Esophagus squamous epithelium (tissue), 5 donors: Measurements from ENCODE around the gene ADGRG3. TPM values are rescaled to one million over a fixed set of nuclear protein-coding genes. Genes with fewer than 3 reads are reported as not detected.

ENCODE experiments used
- DNase-seq: peaks from one replicate; lab custom pipeline; 2025; lab: John Stamatoyannopoulos, UW
- H3K27ac ChIP-seq, 4 donors: fragments of 200-600 bp; sonication (generic); one replicate each; pipeline ENCODE4 v1.5.1; 2016 to 2019; ENCODE audit warnings: mild to moderate bottlenecking in 1 of 4
- H3K27me3 ChIP-seq, 4 donors: fragments of 200-600 bp; sonication (generic); 1 replicate in 3 of 4; 2 replicates in 1 of 4; pipeline versions ENCODE4 v1.5.1 to v1.6.0; 2017 to 2021; ENCODE audit warnings: antibody characterized with exemption in 1 of 4
- H3K36me3 ChIP-seq, 3 donors: fragments of 200-600 bp; sonication (generic); one replicate each; pipeline ENCODE4 v1.5.1; 2016 to 2019
- H3K4me1 ChIP-seq, 3 donors: fragments of 200-600 bp; sonication (generic); one replicate each; pipeline ENCODE4 v1.5.1; 2017 to 2019
- H3K4me3 ChIP-seq, 4 donors: fragments of 200-600 bp; sonication (generic); 1 replicate in 3 of 4; 2 replicates in 1 of 4; pipeline ENCODE4 v1.5.1; 2016 to 2019; ENCODE audit warnings: mild to moderate bottlenecking in 2 of 4, moderate library complexity in 1 of 4
- H3K9me3 ChIP-seq, 3 donors: fragments of 200-600 bp; sonication (generic); one replicate each; pipeline ENCODE4 v1.5.1; 2016 to 2019
- POLR2A ChIP-seq, 4 donors: fragments of 450-650 bp; IDR thresholded peaks; one replicate each; pipeline ENCODE4 v1.6.1; 2017; ENCODE audit warnings: antibody characterized with exemption in 4 of 4, mild to moderate bottlenecking in 4 of 4, moderate library complexity in 3 of 4
- WGBS, 2 donors: methylation state at CpG; one replicate each; pipeline ENCODE4 v1.1.5; 2018; 5-methylcytosine and 5-hydroxymethylcytosine counted together
- intact Hi-C: fragments of 100-400 bp; cut with DNase I; formaldehyde crosslinking; loops from one replicate; pipeline ENCODE4 v1.15.0; 2022
- total RNA-seq, 4 donors: library from RNA; depleted of rRNA; stranded (reverse); fragments of >200 nt; gene quantifications; one replicate each; pipeline ENCODE4 v1.1.0, GENCODE V29; 2016
- TF ChIP-seq, protein P1 (sequence below), 6 experiments: fragments of 450-650 bp in 4 of 6; fragments of 200-600 bp in 2 of 6; sonication (generic) in 2 of 6; IDR thresholded peaks; one replicate each; pipeline ENCODE4 v1.5.1; 2016 to 2019; ENCODE audit warnings: antibody characterized with exemption in 6 of 6, mild to moderate bottlenecking in 4 of 6, moderate library complexity in 4 of 6
- donor health status: DM: yes; HTN: yes; CAD: no.

The ADGRG3 gene
- total RNA-seq, 4 donors from 2014 or later = 1.5 to 3.9 (median 2.1) TPM; not detected in 1

DNA sequence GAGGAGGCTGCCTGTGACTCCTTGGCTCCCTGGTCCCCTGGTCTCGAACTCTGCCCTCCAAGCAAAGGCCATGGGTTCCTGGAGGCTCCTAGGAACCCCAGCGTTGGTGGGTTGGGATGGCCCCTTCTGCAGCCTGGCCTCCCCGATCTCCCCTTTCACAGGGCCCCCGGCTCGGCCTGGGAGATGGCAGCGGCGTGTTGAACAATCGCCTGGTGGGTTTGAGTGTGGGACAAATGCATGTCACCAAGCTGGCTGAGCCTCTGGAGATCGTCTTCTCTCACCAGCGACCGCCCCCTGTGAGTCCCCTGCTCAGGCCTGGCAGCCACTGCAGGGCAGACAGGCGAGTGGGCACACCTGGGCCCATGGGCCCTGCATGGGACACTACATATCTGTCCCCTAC lies 10.9 kb downstream of the ADGRG3 start:
- Histone ChIP-seq H3K4me3 (no peak overlapping the region), H3K4me1 (peaks cover 0 to 21% (median 7%) of the 10 kb centered on the region in 3 donors), H3K27ac (no peak overlapping the region), H3K27me3 (peaks cover 0 to 4% (median 0%) of the 10 kb centered on the region in 4 donors), H3K9me3 (no peaks in the 10 kb centered on the region), H3K36me3 (no peaks in the 10 kb centered on the region)
- no peak for DNase-seq
- TF ChIP-seq, protein P1, sequence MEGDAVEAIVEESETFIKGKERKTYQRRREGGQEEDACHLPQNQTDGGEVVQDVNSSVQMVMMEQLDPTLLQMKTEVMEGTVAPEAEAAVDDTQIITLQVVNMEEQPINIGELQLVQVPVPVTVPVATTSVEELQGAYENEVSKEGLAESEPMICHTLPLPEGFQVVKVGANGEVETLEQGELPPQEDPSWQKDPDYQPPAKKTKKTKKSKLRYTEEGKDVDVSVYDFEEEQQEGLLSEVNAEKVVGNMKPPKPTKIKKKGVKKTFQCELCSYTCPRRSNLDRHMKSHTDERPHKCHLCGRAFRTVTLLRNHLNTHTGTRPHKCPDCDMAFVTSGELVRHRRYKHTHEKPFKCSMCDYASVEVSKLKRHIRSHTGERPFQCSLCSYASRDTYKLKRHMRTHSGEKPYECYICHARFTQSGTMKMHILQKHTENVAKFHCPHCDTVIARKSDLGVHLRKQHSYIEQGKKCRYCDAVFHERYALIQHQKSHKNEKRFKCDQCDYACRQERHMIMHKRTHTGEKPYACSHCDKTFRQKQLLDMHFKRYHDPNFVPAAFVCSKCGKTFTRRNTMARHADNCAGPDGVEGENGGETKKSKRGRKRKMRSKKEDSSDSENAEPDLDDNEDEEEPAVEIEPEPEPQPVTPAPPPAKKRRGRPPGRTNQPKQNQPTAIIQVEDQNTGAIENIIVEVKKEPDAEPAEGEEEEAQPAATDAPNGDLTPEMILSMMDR (IDR thresholded peaks at IDR 0.05) = no peak
- no peak for TF ChIP-seq POLR2A (IDR thresholded peaks at IDR 0.05)
- intact Hi-C loops = no loop called here
- WGBS, 2 donors = 88% methylated on average over 4 of the region's 12 CpGs; no CpG with 5 or more reads in 1 of the 2 donors

DNA sequence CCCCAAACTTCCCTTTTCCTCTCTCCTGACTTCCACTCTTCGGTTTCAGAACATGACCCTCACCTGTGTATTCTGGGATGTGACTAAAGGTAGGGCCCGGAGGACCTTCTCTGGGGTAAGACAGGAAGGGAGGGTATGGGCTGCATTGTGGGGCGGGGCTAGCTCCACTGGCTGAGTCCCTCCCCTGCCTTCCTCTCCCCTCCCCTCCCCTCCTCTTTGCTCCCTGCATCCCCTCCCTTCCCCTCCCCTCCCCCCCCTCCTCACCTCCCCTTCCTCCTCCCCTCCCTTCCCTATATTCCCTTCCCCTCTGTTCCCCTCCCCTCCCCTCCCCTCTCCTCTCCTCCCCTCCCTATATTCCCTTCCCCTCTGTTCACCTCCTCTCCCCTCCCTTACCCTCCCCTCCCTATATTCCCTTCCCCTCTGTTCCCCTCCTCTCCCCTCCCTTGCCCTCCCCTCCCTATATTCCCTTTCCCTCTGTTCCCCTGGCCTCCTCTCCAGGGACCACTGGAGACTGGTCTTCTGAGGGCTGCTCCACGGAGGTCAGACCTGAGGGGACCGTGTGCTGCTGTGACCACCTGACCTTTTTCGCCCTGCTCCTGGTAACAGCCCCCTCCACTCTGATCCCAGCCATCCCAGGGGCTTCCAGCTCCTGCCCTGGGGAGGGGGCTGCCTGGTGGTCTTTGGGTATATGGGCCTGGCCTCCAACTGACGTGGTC lies 11.8 kb downstream of the ADGRG3 start:
- 69 to 73% methylated on average over 3 to 4 of the region's 7 CpGs for WGBS, 2 donors
- intact Hi-C loops = no loop called here

DNA sequence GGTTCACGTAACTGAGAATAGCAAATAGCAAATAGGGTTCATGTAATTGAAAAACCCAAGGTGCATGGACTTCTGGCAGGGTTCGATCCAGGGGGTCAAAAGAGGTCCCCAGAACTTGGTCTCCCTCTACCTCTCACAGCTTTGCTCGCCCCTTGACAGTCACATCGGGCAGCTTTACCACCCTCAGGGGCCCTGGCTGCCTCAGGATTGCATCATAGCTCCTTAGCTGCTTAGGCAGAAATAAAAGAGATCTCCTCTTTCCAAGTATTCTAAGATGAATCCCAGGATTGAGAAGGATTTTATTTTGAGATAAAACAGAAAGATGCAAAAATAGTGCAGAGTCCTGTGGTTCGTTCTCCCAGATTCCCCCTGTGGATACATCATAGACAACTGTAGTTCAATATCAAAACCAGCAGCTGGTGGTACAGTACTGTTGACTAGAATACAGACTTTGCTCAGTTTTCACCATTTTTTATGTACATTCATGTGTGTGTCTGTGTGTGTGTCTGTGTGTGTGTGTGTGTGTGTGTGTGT lies 12.8 kb downstream of the ADGRG3 start:
- WGBS, 2 donors = 61 to 67% methylated on average over 5 of the region's 5 CpGs
- no peaks in the 10 kb centered on the region for H3K9me3 ChIP-seq
- no peaks in the 10 kb centered on the region for H3K36me3 ChIP-seq
- no peak overlapping the region for H3K27ac ChIP-seq
- no peak for DNase-seq
- H3K4me3 ChIP-seq = no peak overlapping the region
- peaks cover 0 to 21% (median 7%) of the 10 kb centered on the region in 3 donors for H3K4me1 ChIP-seq
- no peaks in the 10 kb centered on the region for H3K27me3 ChIP-seq
- TF ChIP-seq, protein P1 (IDR thresholded peaks at IDR 0.05) = no peak
- no peak for TF ChIP-seq POLR2A (IDR thresholded peaks at IDR 0.05)
- intact Hi-C loops = no loop called here

More for the DNA sequence above, 11.8 kb downstream of the ADGRG3 start:
- Histone ChIP-seq H3K9me3 (no peaks in the 10 kb centered on the region), H3K27ac (no peak overlapping the region), H3K36me3 (no peaks in the 10 kb centered on the region), H3K4me3 (no peak overlapping the region), H3K4me1 (peaks cover 0 to 21% (median 7%) of the 10 kb centered on the region in 3 donors), H3K27me3 (no peaks in the 10 kb centered on the region)
- no peak for TF ChIP-seq POLR2A (IDR thresholded peaks at IDR 0.05)
- TF ChIP-seq, protein P1 (IDR thresholded peaks at IDR 0.05) = no peak
- DNase-seq = no peak

DNA sequence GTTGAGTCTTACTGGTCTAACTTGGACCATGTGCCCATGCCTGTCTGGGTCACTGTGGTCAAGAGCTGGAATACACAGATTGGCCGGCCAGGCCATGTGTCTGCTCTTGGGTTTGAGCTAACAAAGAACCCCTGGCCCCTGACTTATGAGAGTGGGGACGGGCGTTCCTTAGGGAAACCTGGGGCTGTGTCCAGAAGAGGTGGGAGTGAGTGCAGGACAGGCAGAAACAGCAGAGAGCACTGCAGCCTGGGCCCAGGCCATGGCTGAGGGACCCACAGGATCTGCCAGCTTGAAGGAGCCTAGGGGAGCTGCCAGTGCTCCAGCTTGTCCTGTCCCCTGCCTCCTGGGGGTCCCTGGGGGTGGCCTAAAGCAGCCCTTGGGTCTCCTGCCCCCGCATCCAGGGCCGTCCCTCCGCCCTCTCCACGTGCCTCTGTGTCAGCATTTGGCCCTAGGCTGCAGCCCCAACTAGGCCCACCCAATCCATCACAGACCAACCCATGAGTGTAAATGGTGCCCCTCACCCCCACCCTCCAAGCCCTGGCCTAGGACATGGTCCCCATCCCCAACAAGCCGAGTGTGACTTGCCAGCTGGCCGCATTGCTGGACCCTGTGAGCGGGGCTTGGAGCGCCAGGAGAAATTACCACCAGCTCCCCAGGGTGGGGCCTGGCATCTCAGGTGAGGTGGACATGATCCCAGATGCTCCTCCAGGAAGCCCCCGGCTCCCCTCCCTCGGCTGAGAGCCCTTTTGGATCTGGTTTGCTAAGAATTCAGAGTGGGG lies 14.0 kb downstream of the ADGRG3 start:
- intact Hi-C loops = no loop called here
- H3K36me3 ChIP-seq = no peaks in the 10 kb centered on the region
- peaks cover 0 to 18% (median 7%) of the 10 kb centered on the region in 3 donors for H3K4me1 ChIP-seq
- H3K4me3 ChIP-seq = no peak overlapping the region
- no peak overlapping the region for H3K27ac ChIP-seq
- no peak for TF ChIP-seq POLR2A (IDR thresholded peaks at IDR 0.05)
- TF ChIP-seq, protein P1 (IDR thresholded peaks at IDR 0.05) = no peak
- no peaks in the 10 kb centered on the region for H3K27me3 ChIP-seq
- WGBS, 2 donors = 80% methylated on average over 10 of the region's 13 CpGs; no CpG with 5 or more reads in 1 of the 2 donors
- H3K9me3 ChIP-seq = no peaks in the 10 kb centered on the region
- DNase-seq = no peak
